Measurements from ENCODE around the gene HEYL.

DNA sequence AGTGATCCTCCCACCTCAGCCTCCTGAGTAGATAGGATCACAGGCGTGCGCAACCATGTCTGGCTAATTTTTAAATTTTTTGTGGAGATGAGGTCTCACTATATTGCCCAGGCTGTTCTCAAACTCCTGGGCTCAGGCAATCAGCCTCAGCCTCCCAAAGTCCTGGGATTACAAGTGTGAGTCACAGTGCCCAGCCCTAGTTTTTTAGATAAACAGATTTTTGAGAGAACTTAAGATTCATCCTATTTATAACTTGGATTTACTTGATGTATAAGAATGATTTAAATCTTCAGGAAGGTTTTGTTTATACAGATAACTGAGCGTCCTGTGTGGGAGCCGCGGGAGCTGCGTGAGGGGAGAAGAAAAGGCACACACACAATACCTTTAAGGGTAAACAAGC, 26.2 kb downstream of the HEYL start:
- TF ChIP-seq, protein P1, sequence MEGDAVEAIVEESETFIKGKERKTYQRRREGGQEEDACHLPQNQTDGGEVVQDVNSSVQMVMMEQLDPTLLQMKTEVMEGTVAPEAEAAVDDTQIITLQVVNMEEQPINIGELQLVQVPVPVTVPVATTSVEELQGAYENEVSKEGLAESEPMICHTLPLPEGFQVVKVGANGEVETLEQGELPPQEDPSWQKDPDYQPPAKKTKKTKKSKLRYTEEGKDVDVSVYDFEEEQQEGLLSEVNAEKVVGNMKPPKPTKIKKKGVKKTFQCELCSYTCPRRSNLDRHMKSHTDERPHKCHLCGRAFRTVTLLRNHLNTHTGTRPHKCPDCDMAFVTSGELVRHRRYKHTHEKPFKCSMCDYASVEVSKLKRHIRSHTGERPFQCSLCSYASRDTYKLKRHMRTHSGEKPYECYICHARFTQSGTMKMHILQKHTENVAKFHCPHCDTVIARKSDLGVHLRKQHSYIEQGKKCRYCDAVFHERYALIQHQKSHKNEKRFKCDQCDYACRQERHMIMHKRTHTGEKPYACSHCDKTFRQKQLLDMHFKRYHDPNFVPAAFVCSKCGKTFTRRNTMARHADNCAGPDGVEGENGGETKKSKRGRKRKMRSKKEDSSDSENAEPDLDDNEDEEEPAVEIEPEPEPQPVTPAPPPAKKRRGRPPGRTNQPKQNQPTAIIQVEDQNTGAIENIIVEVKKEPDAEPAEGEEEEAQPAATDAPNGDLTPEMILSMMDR (IDR thresholded peaks at IDR 0.05 in 2 of 3, conservative IDR thresholded peaks at IDR 0.05 in 1 of 3; ENCODE audit: borderline replicate concordance in 1 of 3, insufficient read depth in 1 of 3, low read depth in 2 of 3, low read length in 2 of 3) = no peak
- TF ChIP-seq ZNF274 (IDR thresholded peaks at IDR 0.05; ENCODE audit: low read depth, low read length) = no peak
- TF ChIP-seq, protein P2, sequence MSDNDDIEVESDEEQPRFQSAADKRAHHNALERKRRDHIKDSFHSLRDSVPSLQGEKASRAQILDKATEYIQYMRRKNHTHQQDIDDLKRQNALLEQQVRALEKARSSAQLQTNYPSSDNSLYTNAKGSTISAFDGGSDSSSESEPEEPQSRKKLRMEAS (IDR thresholded peaks at IDR 0.05) = no peak

Measured in HCT116 (cell line).